GM18868 (cell line): Measurements from ENCODE around the gene RRP9.

Experiments used
- ATAC-seq: cut with Tn5 transposase; IDR thresholded peaks from one replicate; pipeline ENCODE4 v1.9.1; 2021; ENCODE audit warnings: mild to moderate bottlenecking, moderate library complexity; ENCODE audit not compliant: unreplicated experiment

Gene RRP9

DNA sequence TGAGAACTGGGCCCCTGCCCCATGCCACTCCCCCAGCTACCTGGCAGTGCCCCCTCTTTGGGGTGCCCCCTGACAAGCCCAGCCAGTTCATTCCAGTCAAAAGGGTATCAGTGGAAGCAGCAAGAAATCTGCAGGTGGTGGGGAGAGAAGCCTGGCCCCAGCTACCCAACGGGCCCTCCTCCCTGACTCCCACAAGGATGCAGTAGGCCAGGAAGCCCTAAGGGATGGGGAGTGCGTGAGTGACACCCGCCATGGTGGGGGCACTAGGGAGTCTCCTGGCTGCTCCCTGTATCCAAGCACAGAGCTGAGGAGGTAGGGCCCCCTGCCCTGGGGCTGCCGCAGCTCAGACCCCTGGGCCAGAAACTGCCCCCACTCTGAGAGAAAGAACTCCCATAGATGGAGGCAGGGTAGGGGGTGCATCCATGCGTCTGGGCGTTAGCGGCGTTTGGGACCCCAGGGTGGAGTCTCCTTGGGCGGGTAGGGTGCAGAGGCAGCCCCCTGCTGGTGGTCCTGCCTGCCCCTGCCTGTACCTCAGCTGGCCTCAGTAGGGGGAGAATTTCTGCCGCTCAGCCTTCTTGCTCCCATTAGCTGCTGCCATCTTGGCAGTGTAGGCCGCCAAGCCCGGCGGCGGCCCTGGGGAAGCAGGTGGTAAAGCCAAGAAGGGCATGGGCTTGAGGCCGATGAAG, 16.0 kb upstream of the RRP9 start:
- no peak for ATAC-seq

- no peak for ATAC-seq
Measured at GRCh38 chr3:51955893-51956770, 14.4 kb upstream of the RRP9 start.

- ATAC-seq, result no peak
Measured at GRCh38 chr3:51955175-51955892, 13.6 kb upstream of the RRP9 start, which contains the start of gene GPR62. Gene GPR62 (plus strand): TSS chr3:51955381. CDS start chr3:51955653, 272 bp downstream.

- no peak for ATAC-seq
Measured at GRCh38 chr3:51954713-51955112, 13.0 kb upstream of the RRP9 start.

- no peak for ATAC-seq
Measured at GRCh38 chr3:51954105-51954504, 12.4 kb upstream of the RRP9 start.

- ATAC-seq, result no peak
Measured at GRCh38 chr3:51953445-51953844, 11.7 kb upstream of the RRP9 start.

DNA sequence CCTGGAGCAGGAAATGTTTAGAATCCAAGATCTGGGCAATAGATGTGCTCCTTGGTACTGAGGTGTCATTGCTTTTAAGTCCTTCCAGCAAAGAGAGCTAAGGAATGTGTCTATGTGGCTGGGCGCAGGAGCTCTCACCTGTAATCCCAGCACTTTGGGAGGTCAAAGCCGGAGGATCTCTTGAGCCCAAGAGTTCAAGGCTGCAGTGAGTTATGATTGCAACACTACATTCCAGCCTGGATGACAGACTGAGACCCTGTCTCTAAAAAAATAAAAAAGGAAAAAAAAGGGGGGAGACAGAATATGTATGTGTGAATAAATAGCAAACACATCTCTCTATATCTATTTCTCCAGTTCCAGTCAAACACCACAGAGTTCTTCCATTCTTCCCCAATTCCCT, 9.2 kb upstream of the RRP9 start:
- ATAC-seq, result no peak

DNA sequence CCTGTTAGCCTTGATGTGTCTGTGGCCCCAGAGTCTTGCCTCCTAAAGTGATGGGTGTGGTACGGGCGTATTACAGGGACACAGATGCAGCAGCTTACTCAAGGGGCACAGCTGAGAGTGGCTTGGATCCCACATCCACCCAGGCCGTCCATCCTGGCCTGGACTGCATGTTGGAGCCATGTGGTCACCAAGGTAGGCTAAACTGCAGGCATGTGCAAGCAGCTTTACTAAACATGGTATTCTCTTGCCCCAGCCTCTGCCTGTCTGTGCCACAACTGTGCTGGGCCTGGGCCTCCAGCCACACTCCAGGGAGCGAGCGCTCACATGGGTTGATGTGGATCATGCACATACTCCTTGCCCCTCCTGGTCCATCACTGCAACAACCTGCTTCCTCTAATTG, 7.4 kb upstream of the RRP9 start:
- no peak for ATAC-seq

GRCh38 chr3:51948016-51948580, 6.4 kb upstream of the RRP9 start:
- ATAC-seq, result no peak

DNA sequence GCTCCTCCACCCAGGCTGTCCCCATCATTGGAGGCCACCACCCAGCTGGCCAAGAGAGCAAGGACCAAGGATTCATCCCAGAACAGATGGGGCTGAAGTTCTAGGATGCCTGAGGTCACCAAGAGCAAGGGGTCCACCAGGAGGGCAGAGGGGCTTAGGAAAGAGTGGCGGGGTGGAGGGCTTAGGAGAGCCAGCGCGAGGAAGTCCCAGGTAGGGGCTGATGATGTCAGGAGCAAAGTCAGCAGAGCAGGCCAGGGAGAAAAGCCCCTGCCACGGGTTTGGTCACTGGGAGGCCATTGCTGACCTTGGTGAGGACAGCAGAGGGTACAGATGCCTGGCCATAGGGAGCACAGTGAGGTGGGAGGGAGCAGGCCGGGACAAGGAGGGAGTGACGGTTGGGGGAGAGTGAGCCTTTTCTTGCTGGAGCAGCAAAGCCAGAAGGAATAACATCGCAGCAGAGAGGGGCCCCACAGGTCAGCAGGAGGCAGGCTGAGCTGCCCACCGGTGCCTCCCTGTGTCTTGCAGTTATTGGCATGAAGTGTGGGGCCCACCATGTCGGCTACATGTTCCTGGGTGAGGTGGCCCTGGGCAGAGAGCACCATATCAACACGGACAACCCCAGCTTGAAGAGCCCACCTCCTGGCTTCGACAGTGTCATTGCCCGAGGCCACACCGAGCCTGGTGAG, 5.7 kb upstream of the RRP9 start:
- no peak for ATAC-seq

GRCh38 chr3:51946796-51947195, 5.1 kb upstream of the RRP9 start:
- ATAC-seq, result no peak

- ATAC-seq, result no peak
Measured at GRCh38 chr3:51945926-51946705, 4.4 kb upstream of the RRP9 start.

DNA sequence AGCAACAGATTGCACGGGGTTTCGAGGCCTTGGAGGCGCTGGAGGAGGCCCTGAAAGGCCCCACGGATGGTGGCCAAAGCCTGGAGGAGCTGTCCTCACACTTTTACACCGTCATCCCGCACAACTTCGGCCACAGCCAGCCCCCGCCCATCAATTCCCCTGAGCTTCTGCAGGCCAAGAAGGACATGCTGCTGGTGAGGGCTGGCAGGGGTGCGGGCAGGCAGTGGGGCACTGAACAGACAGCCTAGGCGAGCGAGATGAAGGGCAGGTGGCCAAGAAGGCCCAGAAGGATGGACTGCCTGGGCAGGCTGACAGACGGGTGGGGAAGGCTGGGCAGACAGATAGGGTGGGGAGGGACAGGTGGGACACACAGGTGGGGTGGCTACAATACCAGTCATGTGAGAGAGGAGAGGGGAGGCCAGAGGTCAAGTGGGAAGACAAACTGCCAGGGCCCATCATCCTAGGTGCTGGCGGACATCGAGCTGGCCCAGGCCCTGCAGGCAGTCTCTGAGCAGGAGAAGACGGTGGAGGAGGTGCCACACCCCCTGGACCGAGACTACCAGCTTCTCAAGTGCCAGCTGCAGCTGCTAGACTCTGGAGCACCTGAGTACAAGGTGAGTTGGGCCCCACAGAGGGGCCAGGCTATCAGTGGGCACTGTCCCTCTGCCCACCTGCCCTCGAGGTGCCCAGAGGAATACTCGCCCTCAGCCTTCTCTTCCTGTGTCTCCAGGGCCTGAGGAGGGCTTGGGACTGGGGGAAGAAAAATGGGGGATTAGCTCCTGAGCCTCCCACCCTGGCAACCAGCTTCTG, 3.5 kb upstream of the RRP9 start:
- ATAC-seq, result no peak

DNA sequence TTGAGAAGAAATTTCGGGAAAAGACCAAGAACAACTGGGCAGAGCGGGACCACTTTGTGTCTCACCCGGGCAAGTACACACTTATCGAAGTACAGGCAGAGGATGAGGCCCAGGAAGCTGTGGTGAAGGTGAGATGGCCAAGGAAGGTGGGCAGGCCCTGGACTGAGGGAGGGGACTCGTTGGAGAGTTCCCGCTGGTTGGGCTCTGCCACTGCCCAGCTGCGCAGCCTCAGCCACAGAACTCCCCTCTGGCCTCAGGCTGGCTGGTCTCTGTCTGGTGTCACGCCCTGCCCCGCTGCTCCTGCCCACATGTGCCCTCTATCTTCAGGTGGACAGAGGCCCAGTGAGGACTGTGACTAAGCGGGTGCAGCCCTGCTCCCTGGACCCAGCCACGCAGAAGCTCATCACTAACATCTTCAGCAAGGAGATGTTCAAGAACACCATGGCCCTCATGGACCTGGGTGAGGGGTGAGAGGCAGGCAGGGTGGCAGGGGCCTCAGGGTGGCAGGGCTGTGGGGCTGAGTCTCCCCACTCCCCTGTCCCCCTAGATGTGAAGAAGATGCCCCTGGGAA, 2.8 kb upstream of the RRP9 start:
- no peak for ATAC-seq

DNA sequence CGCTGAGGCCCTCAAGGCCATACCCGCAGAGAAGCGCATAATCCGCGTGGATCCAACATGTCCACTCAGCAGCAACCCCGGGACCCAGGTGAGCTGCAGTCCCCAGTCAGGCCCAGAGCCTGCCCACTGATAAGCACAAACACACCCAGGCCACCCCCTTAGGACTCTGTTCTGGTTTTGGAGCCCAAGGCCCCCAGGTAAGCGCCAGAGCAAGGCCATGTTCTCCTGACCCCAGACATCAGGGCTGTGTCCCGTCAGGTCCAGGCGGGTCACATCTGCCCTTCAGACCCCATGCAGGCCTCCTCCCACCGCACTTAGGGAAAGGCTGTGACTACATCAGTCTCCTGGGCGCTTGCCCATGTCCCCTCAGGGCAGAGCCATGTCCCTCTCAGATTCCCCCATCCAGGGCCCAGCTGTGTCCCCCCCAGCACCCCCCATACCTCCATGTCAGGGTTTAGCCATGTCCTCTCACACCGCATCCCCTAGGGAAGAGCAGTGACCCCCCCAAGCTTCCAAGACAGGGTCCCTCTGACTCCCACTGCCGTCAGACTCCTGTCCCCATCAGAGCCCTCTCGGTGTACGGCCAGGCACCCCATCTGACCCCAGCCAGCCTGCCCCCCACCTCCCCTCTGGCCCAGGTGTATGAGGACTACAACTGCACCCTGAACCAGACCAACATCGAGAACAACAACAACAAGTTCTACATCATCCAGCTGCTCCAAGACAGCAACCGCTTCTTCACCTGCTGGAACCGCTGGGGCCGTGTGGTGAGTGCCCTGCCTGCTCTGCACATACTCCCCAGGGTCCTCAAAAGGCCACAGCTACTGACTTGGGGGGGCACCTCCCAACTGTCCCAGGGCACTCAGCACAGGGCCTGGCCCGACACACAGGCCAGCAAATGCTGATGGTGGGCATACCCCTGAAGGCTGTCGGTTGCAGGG, 2.0 kb upstream of the RRP9 start:
- no peak for ATAC-seq

GRCh38 chr3:51942603-51943450, 1.1 kb upstream of the RRP9 start:
- ATAC-seq, result peak; percentile 36

GRCh38 chr3:51941463-51941797, 274 bp downstream of the RRP9 start:
- ATAC-seq, result no peak
